Calu3 (cell line): ENCODE measurements around the gene GPR183. TPM values are rescaled to one million over a fixed set of nuclear protein-coding genes. Genes with fewer than 3 reads are reported as not detected.
A peak's percentile ranks its signal among the peaks of the same experiment; 100 is the strongest.

Source experiments
- BruUV-seq: library from RNA; stranded (reverse); fragments of 400-500 nt; replicated peaks from 2 replicates; lab custom pipeline; 2021; lab: Mats Ljungman, UMichigan
- CTCF ChIA-PET: fragments of 300-600 bp; sonication (Branson Sonifier 250); formaldehyde crosslinking; loops from one replicate; lab custom pipeline; 2022; ENCODE audit warnings: antibody characterized with exemption; lab: Charles Lee
- DNase-seq: peaks from one replicate; pipeline ENCODE4 v3.0.0; 2022
- H3K27ac Mint-ChIP-seq: one replicate; pipeline ENCODE4 v1.8.0; 2022; ENCODE audit warnings: mixed read lengths; ENCODE audit not compliant: unreplicated experiment
- H3K27me3 Mint-ChIP-seq: one replicate; pipeline ENCODE4 v1.8.0; 2022; ENCODE audit warnings: mixed read lengths; ENCODE audit not compliant: unreplicated experiment
- H3K36me3 Mint-ChIP-seq: one replicate; pipeline ENCODE4 v1.8.0; 2022; ENCODE audit warnings: mild to moderate bottlenecking, moderate library complexity, mixed read lengths; ENCODE audit not compliant: insufficient read depth, unreplicated experiment
- H3K4me1 Mint-ChIP-seq: one replicate; pipeline ENCODE4 v1.8.0; 2022; ENCODE audit warnings: mild to moderate bottlenecking, low read depth, mixed read lengths; ENCODE audit not compliant: unreplicated experiment
- H3K4me3 Mint-ChIP-seq: one replicate; pipeline ENCODE4 v1.8.0; 2022; ENCODE audit warnings: mild to moderate bottlenecking, low read depth, moderate library complexity, mixed read lengths; ENCODE audit not compliant: unreplicated experiment
- H3K9me3 Mint-ChIP-seq: one replicate; pipeline ENCODE4 v1.8.0; 2022; ENCODE audit warnings: low read depth, mixed read lengths; ENCODE audit not compliant: unreplicated experiment
- intact Hi-C: fragments of 100-400 bp; cut with micrococcal nuclease; formaldehyde crosslinking; loops from one replicate; pipeline ENCODE4 v1.10.0; 2022; ENCODE audit not compliant: unreplicated experiment
- total RNA-seq: library from RNA; stranded (reverse); gene quantifications from 2 replicates; pipeline ENCODE4 v1.2.3, GENCODE V29; 2022
- TF ChIP-seq, protein P1 (sequence below): fragments of 200-600 bp; IDR thresholded peaks from one replicate; pipeline ENCODE4 v1.8.0; 2022; ENCODE audit warnings: antibody characterized with exemption; ENCODE audit not compliant: unreplicated experiment

The GPR183 gene
- total RNA-seq, 1 experiment from 2014 or later, result not detected

DNA sequence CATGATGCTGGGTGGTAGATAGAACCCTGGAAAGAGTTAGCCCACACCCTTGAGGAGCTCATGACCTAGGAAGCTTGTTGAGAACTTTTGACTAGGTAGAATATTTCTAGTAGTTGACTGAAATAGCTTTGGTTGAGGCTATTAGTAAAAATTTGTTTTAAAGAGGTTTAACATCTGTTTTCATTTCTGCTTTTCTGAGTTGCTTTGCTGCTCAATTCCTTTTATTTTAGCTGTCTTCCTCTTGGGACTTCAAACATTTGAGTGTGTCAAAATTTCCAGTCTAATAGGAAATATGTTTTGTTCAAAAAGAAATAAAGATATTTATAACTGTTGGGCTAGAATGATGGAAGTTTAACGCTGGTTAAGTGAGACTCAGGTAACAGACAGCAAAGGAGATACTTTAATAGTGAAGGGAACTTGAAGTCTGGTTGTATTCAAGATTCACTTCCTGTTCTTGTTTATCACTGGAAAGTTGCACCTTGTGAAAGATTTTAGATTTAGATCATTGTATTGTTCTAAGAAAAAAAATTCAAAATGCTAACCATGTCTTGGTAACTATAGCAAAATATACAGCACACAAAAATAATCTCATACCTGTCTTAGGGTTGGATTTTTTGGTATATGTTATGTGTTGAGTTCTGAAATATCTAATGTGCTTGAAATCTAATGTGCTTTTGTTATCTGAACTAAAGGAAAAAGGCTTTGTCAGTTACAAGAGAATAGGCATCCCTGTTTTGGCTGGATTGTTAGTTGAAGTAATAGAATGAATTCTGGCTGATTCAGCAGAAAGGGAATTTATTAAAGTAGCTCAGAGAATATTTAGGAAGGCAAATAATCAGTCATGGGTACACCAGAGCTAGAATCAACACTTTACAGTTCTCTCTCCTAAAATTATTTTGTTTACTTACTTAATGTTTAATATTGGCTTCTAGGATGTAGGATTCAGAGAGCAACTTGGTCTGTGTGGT is 24.7 kb downstream of the GPR183 start:
- CTCF ChIA-PET, result interaction anchor here (0.7 kb wide), 1 partner anchor 82 kb away, joined by 4 read pairs; the partner anchor contains the start of gene UBAC2
- Mint-ChIP-seq H3K27me3 (no peaks in the 10 kb centered on the region), H3K9me3 (no peaks in the 10 kb centered on the region), H3K36me3 (no peaks in the 10 kb centered on the region), H3K27ac (no peak overlapping the region), H3K4me3 (no peak overlapping the region), H3K4me1 (peaks cover 12% of the 10 kb centered on the region)
- no peak for DNase-seq
- intact Hi-C loops, result no loop called here
- TF ChIP-seq, protein P1, sequence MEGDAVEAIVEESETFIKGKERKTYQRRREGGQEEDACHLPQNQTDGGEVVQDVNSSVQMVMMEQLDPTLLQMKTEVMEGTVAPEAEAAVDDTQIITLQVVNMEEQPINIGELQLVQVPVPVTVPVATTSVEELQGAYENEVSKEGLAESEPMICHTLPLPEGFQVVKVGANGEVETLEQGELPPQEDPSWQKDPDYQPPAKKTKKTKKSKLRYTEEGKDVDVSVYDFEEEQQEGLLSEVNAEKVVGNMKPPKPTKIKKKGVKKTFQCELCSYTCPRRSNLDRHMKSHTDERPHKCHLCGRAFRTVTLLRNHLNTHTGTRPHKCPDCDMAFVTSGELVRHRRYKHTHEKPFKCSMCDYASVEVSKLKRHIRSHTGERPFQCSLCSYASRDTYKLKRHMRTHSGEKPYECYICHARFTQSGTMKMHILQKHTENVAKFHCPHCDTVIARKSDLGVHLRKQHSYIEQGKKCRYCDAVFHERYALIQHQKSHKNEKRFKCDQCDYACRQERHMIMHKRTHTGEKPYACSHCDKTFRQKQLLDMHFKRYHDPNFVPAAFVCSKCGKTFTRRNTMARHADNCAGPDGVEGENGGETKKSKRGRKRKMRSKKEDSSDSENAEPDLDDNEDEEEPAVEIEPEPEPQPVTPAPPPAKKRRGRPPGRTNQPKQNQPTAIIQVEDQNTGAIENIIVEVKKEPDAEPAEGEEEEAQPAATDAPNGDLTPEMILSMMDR, result no peak
- BruUV-seq, result no TSS peak

DNA sequence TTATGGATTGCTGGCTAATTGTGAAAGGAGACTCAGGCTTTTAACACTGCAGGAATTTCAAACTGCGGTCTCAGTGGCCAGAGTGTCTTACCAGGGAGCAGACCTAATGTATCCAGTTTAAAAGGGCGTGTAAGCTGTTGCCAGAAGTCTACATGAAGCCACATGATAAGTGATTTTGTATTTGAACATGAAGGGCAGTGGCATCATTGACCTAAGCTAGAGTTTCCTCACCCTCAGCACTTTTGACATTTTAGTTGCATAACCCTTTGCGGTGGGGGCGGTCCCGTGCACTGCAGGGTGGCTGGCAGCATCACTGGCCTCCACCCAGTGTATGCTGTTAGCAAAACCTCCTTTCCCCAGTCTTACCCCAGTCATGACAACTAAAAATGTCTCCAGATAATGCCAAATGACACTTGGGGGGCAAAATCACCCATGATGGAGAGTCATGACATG is 25.4 kb downstream of the GPR183 start:
- no peaks in the 10 kb centered on the region for H3K36me3 Mint-ChIP-seq
- intact Hi-C loops, result no loop called here
- no peaks in the 10 kb centered on the region for H3K9me3 Mint-ChIP-seq
- H3K4me1 Mint-ChIP-seq, result peaks cover 12% of the 10 kb centered on the region
- no peak overlapping the region for H3K27ac Mint-ChIP-seq
- DNase-seq, result no peak
- BruUV-seq, result no TSS peak
- TF ChIP-seq, protein P1, result no peak
- H3K4me3 Mint-ChIP-seq, result no peak overlapping the region
- CTCF ChIA-PET, result no interaction called here
- H3K27me3 Mint-ChIP-seq, result no peaks in the 10 kb centered on the region

DNA sequence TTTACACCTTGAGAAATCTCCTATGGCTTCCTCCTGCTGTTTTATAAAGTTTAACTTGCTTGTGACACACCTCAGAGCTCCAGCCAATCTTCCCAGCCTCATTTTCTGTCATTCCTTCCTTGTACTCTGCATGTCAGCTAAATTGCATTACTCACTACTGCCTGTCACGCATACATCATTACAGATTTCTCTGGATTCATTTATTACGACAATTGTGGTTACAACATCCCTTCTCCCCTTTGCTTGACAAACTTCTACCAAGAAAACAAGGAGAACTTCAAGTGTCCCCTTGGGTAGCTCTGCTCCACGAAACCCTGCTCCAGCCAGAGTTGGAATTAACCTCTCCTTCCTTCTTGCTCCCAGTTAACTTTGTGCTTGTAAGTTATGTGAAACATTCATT is 27.0 kb downstream of the GPR183 start:
- DNase-seq, result no peak
- BruUV-seq, result no TSS peak
- H3K27me3 Mint-ChIP-seq, result no peaks in the 10 kb centered on the region
- no peak overlapping the region for H3K4me3 Mint-ChIP-seq
- peaks cover 5% of the 10 kb centered on the region for H3K36me3 Mint-ChIP-seq
- H3K4me1 Mint-ChIP-seq, result peaks cover 12% of the 10 kb centered on the region
- H3K9me3 Mint-ChIP-seq, result no peaks in the 10 kb centered on the region
- TF ChIP-seq, protein P1, result no peak
- peak overlapping the region; percentile 25 for H3K27ac Mint-ChIP-seq
- intact Hi-C loops, result no loop called here
- CTCF ChIA-PET, result interaction anchor here (1.3 kb wide), 1 partner anchor 11 kb away, joined by 4 read pairs; no protein-coding TSS in a partner anchor

DNA sequence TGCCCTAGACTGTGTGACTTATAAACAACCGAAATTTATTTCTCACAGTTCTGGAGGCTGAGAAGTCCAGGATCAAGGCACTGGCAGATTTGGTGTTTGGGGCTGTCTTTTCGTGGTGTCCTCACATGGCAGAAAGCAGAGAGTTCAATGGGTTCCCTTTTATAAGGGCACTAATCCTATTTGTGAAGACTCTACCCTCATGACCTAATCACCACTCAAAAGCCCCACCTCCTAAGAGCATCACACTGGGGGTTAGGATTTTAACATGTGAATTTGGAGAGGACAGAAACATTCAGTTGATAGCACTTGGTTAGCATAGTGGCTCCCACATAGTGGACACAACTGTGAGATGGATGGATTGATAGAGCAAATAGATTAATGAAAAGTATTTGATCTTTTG is 27.6 kb downstream of the GPR183 start:
- no peaks in the 10 kb centered on the region for H3K9me3 Mint-ChIP-seq
- CTCF ChIA-PET, result interaction anchor here (0.7 to 1.3 kb wide), 2 partner anchors 10 to 234 kb away, joined by 3 to 4 read pairs; no protein-coding TSS in a partner anchor
- H3K27me3 Mint-ChIP-seq, result no peaks in the 10 kb centered on the region
- H3K4me3 Mint-ChIP-seq, result no peak overlapping the region
- DNase-seq, result no peak
- H3K36me3 Mint-ChIP-seq, result peaks cover 5% of the 10 kb centered on the region
- H3K4me1 Mint-ChIP-seq, result peaks cover 12% of the 10 kb centered on the region
- H3K27ac Mint-ChIP-seq, result peak overlapping the region; percentile 25
- no TSS peak for BruUV-seq
- TF ChIP-seq, protein P1, result no peak
- intact Hi-C loops, result no loop called here
